SU-DHL-6 (cell line): ENCODE results near the gene ALK.

Experiments
- H2AFZ ChIP-seq: fragments of 200-600 bp; sonication (generic); 2 replicates; pipeline ENCODE4 v1.6.1; 2014; ENCODE audit warnings: low read depth, mild to moderate bottlenecking, moderate library complexity, mixed read lengths, antibody characterized with exemption, low read length; ENCODE audit not compliant: severe bottlenecking
- H3F3A ChIP-seq: fragments of 200-600 bp; shearing (Covaris generic); 2 replicates; pipeline ENCODE4 v1.6.0; 2016; ENCODE audit warnings: antibody characterized with exemption, mild to moderate bottlenecking; ENCODE audit not compliant: insufficient read depth
- H3K27ac ChIP-seq: fragments of 200-600 bp; sonication (generic); 2 replicates; pipeline ENCODE4 v1.5.1; 2016; ENCODE audit warnings: low read depth, mild to moderate bottlenecking, low read length, moderate library complexity, mixed read lengths
- H3K27me3 ChIP-seq: fragments of 200-600 bp; sonication (generic), shearing (Covaris generic); 2 replicates; pipeline ENCODE4 v1.6.0; 2014; ENCODE audit warnings: mild to moderate bottlenecking, low read length
- H3K36me3 ChIP-seq: fragments of 200-600 bp; sonication (generic); 2 replicates; pipeline ENCODE4 v1.6.1; 2014; ENCODE audit warnings: mild to moderate bottlenecking, low read length, mixed read lengths
- H3K4me2 ChIP-seq: fragments of 300-600, 200-600 bp; shearing (Covaris generic), sonication (generic); 2 replicates; pipeline ENCODE4 v1.6.0; 2014; ENCODE audit warnings: low read length, low read depth, mild to moderate bottlenecking; ENCODE audit not compliant: poor library complexity, severe bottlenecking
- H3K4me3 ChIP-seq: fragments of 200-600 bp; sonication (generic); 2 replicates; pipeline ENCODE4 v1.5.1; 2014; ENCODE audit warnings: antibody characterized with exemption, low read length, mild to moderate bottlenecking, mixed read lengths; ENCODE audit not compliant: insufficient read depth, poor library complexity, severe bottlenecking
- H3K79me2 ChIP-seq: fragments of 200-600 bp; sonication (generic); 2 replicates; pipeline ENCODE4 v1.6.1; 2014; ENCODE audit warnings: mild to moderate bottlenecking, low read length, moderate library complexity; ENCODE audit not compliant: insufficient read depth
- H3K9ac ChIP-seq: fragments of 200-600 bp; sonication (generic); 2 replicates; pipeline ENCODE4 v1.7.0; 2014; ENCODE audit warnings: mild to moderate bottlenecking, low read length
- H3K9me2 ChIP-seq: fragments of 200-600 bp; sonication (generic); replicated peaks from 2 replicates; pipeline ENCODE4 v1.6.1; 2014; ENCODE audit warnings: low read length; ENCODE audit not compliant: insufficient read depth
- H3K9me3 ChIP-seq: fragments of 200-600 bp; sonication (generic); 2 replicates; pipeline ENCODE4 v1.6.1; 2014; ENCODE audit warnings: low read length, mixed read lengths; ENCODE audit not compliant: insufficient read depth
- H4K20me1 ChIP-seq: fragments of 200-600 bp; sonication (generic); 2 replicates; pipeline ENCODE4 v1.6.1; 2014; ENCODE audit warnings: low read depth, mild to moderate bottlenecking, antibody characterized with exemption, low read length, moderate library complexity, mixed read lengths
- EZH2phosphoT487 ChIP-seq: fragments of 200-600 bp; sonication (generic), shearing (Covaris generic); conservative IDR thresholded peaks from 2 replicates; pipeline ENCODE4 v1.6.1; 2018; ENCODE audit warnings: mild to moderate bottlenecking, antibody characterized with exemption, low read length, moderate library complexity, mixed read lengths
- TF ChIP-seq, protein P1 (sequence below): fragments of 200-600 bp; sonication (generic); IDR thresholded peaks from one replicate; pipeline ENCODE4 v1.5.1; 2017; ENCODE audit warnings: antibody characterized with exemption, mild to moderate bottlenecking, low read length, moderate library complexity; ENCODE audit not compliant: insufficient read depth, poor library complexity, severe bottlenecking

Gene ALK

DNA sequence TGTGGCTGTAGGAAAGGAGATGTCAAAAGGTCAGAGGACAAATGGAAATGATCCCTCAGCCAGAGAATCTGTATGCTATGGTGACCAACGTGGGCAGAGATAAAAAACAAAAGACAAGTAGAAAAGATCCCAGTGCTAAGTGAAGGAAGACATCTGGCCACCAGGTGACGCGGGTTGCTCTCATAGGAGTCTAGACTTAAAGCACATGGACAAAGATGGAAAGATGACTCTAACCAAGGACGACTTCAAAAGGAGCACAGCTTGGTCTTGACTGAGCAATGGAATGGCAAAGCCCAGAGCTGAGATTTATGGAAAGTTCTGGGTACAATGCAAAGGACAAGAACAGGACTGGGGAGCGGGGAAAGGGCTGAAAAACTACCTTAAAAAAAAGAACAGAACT is 709.4 kb downstream of the ALK start:
- Histone ChIP-seq H3F3A (no peaks in the 10 kb centered on the region), H2AFZ (no peak overlapping the region), H3K27me3 (no peaks in the 10 kb centered on the region), H3K9ac (no peak overlapping the region), H3K9me3 (no peaks in the 10 kb centered on the region), H3K9me2 (no peaks in the 10 kb centered on the region), H3K4me3 (no peak overlapping the region), H4K20me1 (no peaks in the 10 kb centered on the region), H3K79me2 (no peaks in the 10 kb centered on the region), H3K4me2 (no peak overlapping the region), H3K27ac (no peak overlapping the region), H3K36me3 (no peaks in the 10 kb centered on the region)
- TF ChIP-seq EZH2phosphoT487 = no peak
- TF ChIP-seq, protein P1, sequence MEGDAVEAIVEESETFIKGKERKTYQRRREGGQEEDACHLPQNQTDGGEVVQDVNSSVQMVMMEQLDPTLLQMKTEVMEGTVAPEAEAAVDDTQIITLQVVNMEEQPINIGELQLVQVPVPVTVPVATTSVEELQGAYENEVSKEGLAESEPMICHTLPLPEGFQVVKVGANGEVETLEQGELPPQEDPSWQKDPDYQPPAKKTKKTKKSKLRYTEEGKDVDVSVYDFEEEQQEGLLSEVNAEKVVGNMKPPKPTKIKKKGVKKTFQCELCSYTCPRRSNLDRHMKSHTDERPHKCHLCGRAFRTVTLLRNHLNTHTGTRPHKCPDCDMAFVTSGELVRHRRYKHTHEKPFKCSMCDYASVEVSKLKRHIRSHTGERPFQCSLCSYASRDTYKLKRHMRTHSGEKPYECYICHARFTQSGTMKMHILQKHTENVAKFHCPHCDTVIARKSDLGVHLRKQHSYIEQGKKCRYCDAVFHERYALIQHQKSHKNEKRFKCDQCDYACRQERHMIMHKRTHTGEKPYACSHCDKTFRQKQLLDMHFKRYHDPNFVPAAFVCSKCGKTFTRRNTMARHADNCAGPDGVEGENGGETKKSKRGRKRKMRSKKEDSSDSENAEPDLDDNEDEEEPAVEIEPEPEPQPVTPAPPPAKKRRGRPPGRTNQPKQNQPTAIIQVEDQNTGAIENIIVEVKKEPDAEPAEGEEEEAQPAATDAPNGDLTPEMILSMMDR = no peak

DNA sequence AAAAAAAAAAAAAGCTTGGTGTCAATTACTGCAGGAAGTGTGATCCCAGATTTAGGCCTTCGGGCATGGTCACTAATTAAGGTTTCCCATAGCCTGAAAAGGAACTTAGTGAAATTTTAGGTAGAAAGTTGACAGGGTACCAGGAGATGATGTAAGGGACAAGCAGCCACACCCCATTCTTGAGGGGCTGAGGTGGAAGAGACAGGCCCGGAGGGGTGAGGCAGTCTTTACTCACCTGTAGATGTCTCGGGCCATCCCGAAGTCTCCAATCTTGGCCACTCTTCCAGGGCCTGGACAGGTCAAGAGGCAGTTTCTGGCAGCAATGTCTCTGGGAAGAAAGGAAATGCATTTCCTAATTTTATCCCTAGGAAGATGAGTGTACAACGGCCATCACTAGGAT is 711.8 kb downstream of the ALK start:
- no peak overlapping the region for H3K4me3 ChIP-seq
- no peak overlapping the region for H3K9ac ChIP-seq
- no peak overlapping the region for H3K4me2 ChIP-seq
- no peaks in the 10 kb centered on the region for H3K9me3 ChIP-seq
- H3K9me2 ChIP-seq = no peaks in the 10 kb centered on the region
- no peak overlapping the region for H3K27ac ChIP-seq
- no peaks in the 10 kb centered on the region for H3K36me3 ChIP-seq
- no peaks in the 10 kb centered on the region; the same call in 1 of the 2 replicates for H3K27me3 ChIP-seq
- TF ChIP-seq, protein P1 = no peak
- no peak for TF ChIP-seq EZH2phosphoT487
- no peaks in the 10 kb centered on the region for H3K79me2 ChIP-seq
- no peaks in the 10 kb centered on the region for H3F3A ChIP-seq
- H2AFZ ChIP-seq = no peak overlapping the region
- no peaks in the 10 kb centered on the region for H4K20me1 ChIP-seq

DNA sequence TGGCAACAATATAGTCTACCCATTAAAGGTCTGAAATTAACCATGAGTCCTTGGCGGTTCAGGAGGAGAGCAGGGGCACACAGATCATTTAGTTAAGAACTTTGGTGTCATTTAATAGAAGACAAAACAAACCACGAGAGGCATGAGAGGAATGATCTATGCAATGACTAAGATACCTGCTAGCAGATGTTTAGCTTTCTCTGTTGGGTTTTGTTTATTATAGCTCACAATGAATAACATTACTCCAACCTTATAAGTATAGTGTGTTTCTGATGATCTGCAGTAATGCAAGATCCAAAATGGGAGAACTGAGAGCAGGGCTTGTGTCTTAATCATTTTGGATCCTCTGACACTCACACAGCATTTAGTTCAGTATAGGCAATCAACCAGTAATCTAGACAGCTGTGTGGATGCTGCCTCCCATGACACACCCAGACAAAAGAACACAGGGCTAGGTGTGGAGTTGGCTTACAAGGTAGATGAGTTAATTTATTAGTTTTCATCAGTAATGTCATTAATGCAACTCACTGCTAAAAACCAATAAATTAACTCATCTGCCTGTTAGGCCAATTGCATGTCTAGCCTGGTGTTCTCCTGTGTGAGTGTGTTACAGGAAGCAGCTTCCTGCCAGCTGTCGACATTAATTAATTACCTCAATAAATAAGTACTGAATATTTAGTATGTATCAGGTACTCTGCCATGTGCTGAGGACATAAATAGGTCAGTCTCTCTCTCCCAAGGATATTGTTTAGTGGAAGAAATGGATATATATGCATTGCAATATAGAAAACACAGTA is 713.8 kb downstream of the ALK start:
- TF ChIP-seq, protein P1 = no peak
- no peak for TF ChIP-seq EZH2phosphoT487
- Histone ChIP-seq H3K27me3 (no peaks in the 10 kb centered on the region; the same call in 1 of the 2 replicates), H3K9ac (no peak overlapping the region), H3K9me3 (no peaks in the 10 kb centered on the region), H3K36me3 (no peaks in the 10 kb centered on the region), H3K79me2 (no peaks in the 10 kb centered on the region), H3K4me3 (no peak overlapping the region), H3K27ac (no peak overlapping the region), H3K4me2 (no peak overlapping the region), H3F3A (no peaks in the 10 kb centered on the region), H4K20me1 (no peaks in the 10 kb centered on the region), H2AFZ (no peak overlapping the region), H3K9me2 (no peaks in the 10 kb centered on the region)
